NCI-H146 treated with DMSO at 0.1 percent for 48 hours (cell line): Measurements from ENCODE around the gene ATXN10.
"Not testable (repeated sequence)": the region's sequence is repeated elsewhere in the genome, so short reads cannot be mapped to it uniquely, and the experiment has no call there.

Experiments
- DNase-seq: peaks from one replicate; lab custom pipeline; 2025; ENCODE audit not compliant: unreplicated experiment; lab: John Stamatoyannopoulos, UW

The ATXN10 gene

DNA sequence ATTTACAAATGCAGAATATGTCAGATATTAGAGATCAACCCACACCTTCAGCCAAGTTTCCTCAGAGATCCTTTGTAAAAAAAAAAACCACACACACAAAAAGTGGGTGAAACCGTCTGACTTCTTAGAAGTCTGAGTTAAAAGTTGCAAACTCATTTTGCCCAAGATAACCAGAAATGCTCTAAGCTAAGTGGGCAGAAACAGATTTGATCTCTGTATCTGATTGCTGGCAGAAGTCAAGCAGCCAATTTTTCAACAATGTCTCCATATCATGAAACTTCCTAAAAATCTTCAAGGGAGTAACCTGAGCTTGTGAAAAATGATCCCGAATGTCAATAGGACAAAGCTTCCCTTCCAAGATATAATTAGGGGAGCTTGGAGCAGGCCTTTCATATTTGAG, 28.6 kb upstream of the ATXN10 start:
- no peak for DNase-seq

DNA sequence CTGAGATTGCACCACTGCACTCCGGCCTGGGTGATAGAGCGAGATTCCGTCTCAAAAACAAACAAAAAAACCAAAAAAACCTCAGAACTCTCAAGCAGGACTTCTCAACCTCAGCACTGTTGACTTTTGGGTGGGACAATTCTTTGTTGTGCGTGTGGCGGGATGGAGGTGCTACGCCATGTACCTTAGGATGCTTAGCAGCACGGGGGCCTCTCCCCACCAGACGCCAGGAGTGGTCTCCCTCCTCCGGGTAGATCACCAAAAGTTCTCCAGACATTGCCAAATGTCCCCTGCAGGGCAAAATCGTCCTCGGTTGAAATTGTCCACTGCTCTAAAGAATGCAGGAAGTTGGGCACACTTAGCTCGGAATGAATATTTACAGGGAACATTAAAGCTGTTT, 26.9 kb upstream of the ATXN10 start:
- no peak for DNase-seq

DNA sequence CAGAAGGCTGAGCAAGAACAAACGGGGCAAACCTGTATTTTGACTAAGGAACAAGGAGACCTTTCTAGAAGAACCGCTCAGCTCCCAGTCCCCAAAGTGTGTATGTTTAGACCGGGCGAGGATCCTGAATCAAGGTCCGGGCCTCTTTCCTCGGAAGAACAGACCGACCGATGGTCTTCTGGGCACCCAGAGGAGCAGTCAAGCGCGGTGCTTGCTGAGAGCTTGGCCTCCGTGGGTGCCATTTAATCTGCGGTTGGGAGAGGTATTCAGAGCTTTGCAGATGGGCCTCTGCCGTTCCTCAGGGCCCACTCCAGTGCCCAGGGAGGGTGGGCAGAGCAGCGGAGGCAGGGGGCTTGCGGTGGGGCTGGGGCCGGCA, 26.5 kb upstream of the ATXN10 start:
- no peak for DNase-seq

DNA sequence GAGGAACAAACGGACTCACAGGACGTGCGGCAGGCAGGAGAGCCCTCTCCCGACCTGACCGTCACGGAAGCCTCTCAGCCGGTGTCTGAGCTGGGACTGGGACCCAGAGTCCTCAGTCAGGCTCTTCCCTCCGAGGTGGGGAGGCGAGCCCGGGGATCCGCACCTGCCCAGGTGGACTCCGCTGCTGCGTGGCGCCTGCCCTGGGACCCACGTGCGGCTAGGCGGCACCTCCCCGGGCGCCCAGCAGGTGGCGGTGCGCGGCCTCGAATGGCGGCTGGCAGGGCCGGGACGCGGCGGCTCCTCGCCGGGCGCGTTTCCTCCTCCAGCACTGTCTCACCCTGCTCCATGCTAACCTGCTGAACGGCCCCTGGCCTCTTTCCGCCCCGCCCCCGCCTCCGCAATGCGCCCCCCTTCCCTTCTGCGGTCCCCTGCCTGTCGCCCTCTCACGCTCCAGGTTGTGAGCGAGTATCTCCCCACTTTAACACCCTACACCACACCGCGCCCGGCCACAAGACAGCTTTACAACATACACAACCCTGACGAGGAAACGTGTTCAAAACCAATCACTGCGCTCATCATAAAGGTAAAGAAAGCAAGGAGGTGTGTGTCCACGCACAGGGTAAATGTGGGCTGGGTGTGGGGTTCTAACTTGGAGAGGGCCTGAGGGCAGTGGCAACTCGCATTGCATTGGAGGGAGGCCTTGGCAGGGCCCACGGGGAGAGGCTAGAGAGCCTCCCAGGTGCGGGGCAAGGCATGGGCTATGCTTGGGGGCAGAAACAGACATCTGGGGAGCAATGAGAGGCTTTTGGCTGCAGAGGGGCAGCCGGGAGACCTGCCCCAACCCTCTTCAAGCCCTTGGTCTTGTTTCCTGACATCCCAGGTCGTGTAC, 25.9 kb upstream of the ATXN10 start:
- DNase-seq = no peak

DNA sequence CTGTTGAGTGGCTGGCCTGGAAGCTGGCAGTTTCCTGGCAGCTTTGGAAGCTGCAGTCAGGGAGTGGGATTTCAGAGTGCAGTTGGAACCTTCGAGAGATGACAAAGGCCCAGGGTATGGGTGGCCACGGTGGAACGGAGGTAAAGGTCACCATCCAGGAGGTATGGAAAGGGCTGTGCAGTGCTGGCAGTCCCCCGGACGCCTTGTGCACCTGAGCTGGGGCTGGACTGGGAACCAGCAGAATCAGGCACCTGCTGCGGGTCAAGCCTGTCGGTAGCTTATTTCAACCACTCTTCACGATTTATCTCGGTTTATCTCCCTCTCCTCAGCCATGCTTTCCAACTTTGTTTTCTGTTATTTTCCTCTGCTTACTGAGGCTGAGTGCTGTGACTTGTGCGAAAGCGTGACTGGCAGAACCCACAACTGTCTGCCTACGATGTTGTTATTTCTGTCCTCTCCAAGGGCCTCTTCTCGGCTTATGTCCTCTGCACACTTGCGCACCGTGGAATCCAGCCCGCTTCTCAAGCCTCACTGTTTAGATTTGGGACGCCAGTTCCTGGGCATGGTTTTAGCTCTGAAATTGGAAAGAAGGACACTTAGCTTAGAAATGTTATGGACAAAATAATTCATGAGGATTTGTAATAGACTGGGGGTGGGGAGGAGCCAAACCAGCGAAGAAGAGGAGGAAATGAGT, 24.0 kb upstream of the ATXN10 start:
- no peak for DNase-seq

DNA sequence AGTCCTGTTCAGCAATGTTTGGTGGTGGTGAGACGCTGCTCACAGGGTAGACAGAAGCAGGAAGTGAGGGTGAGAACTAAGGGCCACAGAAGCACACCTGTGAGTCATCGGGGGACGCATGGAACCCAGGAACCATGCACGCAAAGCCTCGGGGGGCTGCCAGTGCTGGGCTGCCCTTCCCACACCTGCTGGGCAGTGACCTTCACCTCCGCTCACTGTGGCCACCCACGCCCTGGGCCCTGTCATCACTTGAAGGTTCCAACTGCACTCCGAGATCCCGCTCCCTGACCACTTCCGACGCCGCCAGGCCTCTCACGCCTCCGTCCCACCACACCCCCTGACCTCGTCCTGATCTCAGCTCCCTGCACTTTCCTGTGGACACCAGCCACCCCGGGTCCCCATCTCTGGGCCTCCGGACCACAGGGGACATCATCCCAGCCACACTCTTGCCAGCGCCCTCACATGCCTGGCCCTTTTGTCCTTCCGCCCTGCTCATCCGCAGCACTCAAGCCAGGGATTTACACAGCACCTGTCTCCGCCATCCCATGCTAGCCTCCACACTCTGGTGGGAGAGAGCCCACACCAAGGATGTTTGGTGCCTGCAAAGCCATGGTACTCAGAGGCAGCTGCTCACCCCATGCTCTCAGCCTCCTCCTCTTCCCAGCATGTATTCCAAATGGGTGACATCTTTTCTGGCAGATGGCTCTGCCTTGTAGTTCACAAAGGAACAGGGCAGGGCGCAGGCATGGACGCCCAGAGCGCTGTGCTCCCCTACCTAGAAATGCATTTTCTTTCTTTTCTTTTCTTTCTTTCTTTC, 23.1 kb upstream of the ATXN10 start:
- DNase-seq = no peak

DNA sequence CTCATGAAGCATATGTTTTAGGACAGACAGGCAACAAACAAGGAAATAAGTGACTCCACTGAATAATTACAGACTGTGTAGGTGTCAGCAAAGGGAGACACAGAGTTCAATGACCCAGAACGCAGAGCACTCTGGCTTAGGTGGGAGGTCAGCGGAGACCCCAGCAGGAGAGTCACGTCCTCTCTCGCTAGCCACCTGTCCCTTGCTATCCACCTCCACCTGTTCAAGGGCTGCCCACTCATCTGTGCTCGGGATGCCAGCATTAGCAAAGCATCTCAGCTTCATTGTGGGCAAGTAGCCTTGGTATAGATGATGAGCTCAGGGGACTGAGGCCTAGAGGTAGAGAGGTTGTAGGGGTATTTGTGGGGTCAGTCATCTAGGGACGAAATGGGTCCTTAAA, 21.8 kb upstream of the ATXN10 start:
- no peak for DNase-seq

DNA sequence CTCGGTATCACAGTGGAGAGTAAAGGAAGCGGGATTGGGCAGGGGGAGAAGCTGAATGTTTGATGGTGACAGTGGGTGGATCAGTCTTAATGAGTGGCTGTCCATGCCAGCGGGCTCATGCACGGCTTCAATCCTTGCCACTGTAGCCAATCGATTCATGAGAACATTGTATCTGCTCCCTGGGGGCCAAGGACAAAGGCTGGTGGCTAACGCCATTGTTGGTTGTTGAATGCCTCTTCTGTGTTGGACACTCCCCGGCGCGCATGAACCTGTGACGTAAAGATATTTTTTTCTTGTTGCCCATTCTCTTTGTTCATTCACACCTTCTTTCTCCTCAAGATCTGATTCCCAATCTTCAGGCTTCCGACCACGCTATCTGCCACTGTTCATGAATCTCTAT, 20.9 kb upstream of the ATXN10 start:
- DNase-seq = peak; percentile 15

DNA sequence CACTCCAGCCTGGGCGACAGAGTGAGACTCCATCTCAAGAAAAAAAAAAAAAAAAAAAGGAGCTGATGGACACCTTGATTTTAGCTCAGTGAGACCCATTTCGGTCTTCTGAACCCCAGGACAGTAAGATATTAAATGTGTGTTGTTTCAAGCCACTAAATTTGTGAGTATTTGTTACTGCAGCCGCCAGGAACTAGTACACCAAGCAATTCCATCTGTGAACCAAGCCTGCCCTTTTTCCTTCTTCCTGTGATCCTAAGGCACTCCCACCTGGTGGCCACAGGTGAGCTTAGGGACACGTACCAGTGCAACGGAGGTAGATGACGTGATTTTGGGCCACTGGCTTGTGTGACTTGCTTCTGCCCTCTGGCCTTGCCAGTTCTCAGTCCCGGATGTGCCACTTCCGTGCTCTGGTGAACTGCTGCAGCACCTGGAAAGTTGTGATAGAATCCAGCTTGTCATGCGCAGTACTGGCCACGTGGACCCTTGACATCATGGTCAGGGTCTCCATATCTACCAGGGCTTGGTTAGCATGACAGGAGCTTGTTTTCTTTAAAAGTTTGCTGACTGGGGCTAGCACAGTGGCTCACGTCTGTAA, 19.6 kb upstream of the ATXN10 start:
- no peak for DNase-seq

DNA sequence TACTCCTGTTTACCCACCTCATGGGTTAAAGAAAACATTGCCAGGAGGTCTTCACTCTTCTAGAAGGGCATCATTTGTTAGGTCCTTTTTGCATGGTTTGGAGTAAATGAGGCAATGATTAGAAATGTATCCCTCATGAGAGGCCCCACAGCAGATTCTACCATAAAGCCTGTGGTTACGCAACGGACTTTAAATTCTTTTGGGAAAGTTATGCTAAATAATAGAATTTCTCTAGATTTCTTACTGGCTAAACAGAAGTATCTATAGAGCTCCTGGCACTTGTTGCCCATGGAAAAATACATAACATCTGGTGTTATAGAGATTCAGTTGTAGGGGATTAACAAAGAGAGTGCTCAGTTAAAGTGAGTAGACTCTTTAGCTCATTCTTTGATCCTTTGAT, 15.1 kb upstream of the ATXN10 start:
- no peak for DNase-seq

DNA sequence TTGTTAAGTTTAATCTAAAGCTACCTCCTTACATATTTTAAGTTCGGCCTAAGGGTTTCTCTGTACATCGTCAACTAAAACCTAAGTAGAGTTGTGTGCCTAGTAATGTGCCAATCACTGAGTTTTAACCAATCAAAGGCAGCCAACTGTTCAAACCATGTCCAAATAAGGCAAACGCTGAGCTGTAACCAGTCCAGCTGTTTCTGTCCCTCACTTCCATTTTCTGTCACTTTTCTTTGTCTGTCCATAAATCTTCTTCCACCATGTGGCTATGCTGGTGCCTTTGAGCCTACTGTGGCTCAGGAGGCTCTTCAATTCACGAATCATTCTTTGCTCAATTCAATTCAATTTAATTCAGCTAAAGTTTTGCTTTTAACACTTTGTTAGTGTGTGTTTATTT, 13.9 kb upstream of the ATXN10 start:
- no peak for DNase-seq

DNA sequence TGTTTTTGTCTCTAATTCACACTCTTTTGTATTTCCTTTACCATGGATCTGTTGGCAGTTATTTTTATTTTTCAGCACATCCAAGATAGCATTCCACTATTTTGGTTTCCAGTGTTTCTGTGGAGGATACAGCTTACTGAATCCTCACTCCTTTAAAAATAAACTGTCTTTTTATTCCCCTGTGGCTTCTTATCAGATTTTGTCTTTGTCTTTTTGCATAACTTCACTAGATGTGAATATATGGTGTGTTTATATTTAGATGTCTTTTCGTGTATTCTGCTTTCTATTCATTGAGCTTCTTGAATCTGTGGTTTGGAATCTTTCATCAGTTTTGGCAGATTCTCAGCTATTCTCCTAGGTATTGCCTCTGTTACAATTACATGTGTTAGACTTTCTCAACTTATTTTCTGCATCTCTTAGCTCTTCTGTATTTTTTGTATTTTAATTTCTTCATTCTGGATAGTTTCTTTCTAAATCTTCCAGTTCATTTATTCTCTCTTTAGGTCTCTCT, 7.4 kb upstream of the ATXN10 start:
- no peak for DNase-seq

DNA sequence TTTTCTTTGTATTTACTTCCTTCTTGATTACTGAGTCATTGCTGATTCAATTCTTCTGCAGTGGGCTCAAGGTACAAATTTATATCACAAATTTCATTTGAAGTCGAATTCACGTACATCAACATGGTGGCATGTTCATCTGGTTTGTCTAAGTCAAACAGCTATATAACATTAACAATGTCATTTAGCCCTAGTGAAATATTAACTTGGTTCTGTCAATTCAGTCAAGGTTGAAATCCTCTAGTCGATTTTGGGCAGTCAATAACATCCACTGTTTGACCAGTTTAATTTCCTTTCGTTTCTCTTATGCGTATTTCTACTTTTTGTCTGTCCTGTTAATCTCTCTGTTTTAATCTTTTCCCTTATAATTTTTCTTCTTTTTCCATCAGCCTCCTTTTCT, 4.1 kb upstream of the ATXN10 start:
- no peak for DNase-seq

DNA sequence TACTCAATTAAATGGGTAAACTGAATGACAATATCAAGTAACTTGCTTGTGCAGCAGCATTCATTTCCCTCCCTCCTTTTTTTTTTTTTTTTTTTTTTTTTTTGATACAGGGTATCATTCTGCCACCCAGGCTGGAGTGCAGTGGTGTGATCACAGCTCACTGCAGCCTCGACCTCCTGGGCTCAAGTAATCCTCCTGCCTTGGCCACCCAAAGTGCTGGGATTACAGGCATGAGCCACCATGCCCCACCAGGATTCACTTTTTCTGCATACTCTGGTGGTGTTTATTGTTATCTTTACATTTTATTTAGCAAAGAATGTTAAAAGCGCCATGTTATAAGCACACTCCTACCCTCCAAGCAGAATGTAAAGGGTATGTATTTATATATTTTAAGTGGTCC, 1.3 kb upstream of the ATXN10 start:
- DNase-seq = not testable (repeated sequence)

DNA sequence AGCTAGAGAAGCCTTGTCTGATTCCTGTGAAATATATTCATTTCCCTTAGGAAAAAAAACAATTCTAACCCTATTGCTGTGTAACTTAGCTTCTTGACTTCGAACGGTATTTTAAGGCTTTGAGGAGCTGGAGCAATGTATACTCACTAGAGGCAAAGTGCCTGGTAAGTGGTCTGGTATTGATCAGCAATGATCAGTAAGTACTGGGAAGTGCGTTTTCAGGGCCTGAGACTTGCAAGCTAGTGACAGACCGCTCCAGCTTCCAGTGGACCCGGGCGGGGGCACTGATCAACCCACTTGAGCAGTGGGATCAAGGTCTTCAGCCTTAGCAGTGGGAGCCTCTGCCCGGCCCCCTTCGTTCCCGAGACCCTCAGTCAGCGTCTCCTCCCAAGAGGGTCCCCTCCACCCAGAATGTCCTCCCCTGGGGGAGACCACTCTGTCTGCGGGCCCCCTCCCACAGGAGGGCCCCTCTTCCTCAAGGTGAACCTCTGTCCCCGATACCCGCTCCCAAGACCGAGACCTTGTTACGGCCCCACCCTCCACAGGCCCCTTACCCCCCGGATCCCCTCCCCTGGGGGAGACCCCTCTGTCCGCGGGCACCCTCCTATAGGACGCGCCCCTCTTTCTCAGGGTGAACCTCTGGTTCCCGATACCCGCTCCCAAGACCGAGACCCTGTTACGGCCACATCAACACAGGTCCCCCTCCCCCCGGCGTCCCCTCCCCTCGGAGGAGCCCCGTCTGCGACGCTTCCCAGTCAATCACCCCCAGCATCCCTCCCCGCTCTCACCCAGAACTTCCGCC, 452 bp upstream of the ATXN10 start:
- no peak for DNase-seq

DNA sequence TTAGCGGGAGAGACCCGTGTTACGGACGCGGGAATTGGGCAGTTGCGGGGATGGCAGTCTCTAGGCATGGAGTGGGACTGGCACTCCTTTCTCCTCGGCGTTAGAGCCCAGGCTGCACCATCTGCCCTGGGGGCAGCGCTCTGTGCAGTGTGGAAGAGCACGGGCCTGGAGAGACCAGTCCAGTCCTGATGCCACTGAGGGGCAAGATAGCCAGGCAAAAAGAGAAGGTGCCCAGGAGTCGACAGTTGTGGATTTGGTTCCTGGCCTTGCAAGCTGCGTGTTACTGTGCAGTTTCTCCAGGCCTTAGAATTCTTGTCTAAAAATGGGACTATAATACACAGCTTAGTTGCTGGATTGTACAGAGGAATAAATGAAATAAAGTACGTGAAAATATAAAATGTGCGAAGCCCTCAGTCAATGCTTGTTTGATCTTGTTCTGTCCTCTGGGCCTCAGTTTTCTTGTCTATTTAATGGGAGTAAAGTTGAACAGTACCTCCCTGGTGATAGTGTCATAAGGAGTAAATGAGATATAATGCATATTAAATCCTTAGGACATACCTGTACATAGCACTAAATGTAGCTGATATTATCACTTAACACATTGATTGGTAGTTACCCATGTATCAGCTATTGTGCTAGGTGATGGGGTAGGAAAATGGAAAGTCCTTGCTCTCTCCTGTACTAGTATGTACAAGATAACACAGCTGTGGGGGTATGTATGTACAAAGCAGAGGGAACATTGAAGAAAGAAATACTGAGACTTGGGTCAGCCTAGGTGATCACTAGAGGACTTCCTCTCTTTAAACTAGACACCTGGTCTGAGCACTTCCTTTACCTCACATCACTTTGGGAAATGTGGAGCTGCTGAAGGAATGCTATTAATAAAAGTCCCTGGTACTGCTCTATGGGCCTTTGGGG, 1.2 kb downstream of the ATXN10 start:
- no peak for DNase-seq

DNA sequence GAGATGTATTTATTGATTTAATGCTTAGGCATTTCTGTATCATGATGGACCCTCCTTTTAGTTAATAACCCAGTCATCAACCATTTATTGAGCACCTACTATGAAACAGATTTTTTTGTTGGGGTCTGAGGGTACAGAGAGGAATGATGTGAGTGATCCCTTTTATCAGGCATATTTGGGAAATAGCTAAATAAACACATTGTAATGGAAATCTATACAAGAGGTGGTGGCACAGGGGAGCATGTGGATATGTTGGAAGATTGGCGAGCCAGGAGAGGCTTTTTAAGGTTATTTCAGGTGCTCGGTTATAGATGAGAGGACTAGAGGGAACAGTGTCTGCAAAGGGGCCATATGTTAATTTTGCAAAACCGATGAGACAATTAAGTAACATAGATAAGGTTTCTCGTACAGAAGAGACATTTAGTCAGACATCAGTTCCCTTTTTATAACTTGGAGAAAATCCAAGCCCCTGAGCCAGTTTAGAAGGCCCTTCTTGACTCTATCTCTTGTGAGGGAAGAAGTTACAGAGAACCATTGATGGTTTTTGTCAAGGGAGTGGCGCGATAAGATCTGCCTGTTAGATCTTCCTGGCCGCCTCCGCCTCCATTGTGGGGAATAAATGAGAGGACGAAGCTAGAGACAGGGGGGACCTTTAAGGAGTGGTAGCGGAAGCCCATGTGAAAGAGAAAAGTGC, 2.0 kb downstream of the ATXN10 start:
- no peak for DNase-seq

DNA sequence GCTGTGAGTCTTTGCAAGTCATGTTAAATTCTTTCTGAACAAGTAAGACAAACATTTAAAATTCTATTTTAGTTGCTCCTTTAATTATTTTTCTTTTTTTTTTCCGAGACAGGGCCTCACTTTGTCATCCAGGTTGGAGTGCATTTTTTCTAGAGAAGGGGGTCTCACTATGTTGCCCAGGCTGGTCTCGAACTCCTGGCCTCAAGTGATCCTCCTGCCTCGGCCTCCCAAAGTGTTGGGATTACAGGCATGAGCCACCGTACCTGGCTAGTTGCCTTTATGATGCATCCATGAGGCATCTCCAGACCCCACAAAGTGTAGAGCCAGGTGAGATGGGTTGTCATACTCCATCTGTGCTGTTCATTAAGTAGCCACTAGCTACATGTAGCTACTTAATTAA, 4.4 kb downstream of the ATXN10 start:
- no peak for DNase-seq

DNA sequence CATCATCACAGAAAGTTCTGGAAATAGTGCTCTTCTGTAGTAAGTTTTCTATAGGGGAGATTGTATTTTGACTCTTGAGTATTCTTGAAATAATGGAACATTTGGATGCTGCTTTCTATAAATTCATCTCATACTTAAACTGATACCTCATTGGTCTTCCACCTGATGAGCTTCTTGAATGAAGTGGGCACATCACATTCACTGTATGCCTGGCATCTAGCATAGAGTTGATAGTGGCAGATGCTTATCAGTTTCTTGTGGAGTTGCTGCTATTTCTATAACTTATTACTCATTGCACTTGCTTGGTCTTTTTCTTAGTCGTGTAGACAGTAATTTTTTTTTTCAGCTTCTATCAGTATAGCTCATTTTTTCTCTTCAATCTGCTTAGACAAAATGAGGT, 5.4 kb downstream of the ATXN10 start:
- DNase-seq = no peak
